LNCAP (cell line): Measurements from ENCODE around the gene C6orf47.

ENCODE experiments used
- CTCF ChIP-seq: fragments of 450-650 bp; IDR thresholded peaks from 2 replicates; pipeline ENCODE4 v1.5.1; 2017; ENCODE audit warnings: mild to moderate bottlenecking

The C6orf47 gene

GRCh38 chr6:31631681-31632278, 28.8 kb downstream of the C6orf47 start:
- TF ChIP-seq CTCF, result no peak

- TF ChIP-seq CTCF, result no peak
These were observed 29.4 kb downstream of the C6orf47 start for GRCh38 chr6:31631209-31631608.

GRCh38 chr6:31630177-31630934, 30.2 kb downstream of the C6orf47 start:
- no peak for TF ChIP-seq CTCF

- TF ChIP-seq CTCF, result no peak
These were observed 31.6 kb downstream of the C6orf47 start for GRCh38 chr6:31629014-31629413.

GRCh38 chr6:31627690-31628287, 32.8 kb downstream of the C6orf47 start:
- no peak for TF ChIP-seq CTCF

GRCh38 chr6:31626952-31627351, 33.6 kb downstream of the C6orf47 start:
- no peak for TF ChIP-seq CTCF

- TF ChIP-seq CTCF, result no peak
These were observed 36.5 kb downstream of the C6orf47 start for GRCh38 chr6:31624070-31624469.
